Measurements from ENCODE around the gene TSPAN9.

Gene TSPAN9

GRCh38 chr12:3303410-3304136, 226.4 kb downstream of the TSPAN9 start:
- TF ChIP-seq CTCF (IDR thresholded peaks at IDR 0.05; ENCODE audit: borderline replicate concordance, insufficient read depth, low read depth, low read length) = no peak
- no peak overlapping the region for H3K4me3 ChIP-seq (ENCODE audit: low read depth, low read length)

GRCh38 chr12:3304436-3305165, 227.4 kb downstream of the TSPAN9 start:
- TF ChIP-seq CTCF (IDR thresholded peaks at IDR 0.05; ENCODE audit: borderline replicate concordance, insufficient read depth, low read depth, low read length) = no peak

GRCh38 chr12:3305464-3305863, 228.3 kb downstream of the TSPAN9 start:
- H3K4me3 ChIP-seq (ENCODE audit: low read depth, low read length) = no peak overlapping the region
- TF ChIP-seq CTCF (IDR thresholded peaks at IDR 0.05; ENCODE audit: borderline replicate concordance, insufficient read depth, low read depth, low read length) = no peak

More at GRCh38 chr12:3304436-3305165, 227.4 kb downstream of the TSPAN9 start:
- H3K4me3 ChIP-seq (ENCODE audit: low read depth, low read length) = no peak overlapping the region

GRCh38 chr12:3305904-3306619, 228.9 kb downstream of the TSPAN9 start:
- H3K4me3 ChIP-seq (ENCODE audit: low read depth, low read length) = no peak overlapping the region
- TF ChIP-seq CTCF (IDR thresholded peaks at IDR 0.05; ENCODE audit: borderline replicate concordance, insufficient read depth, low read depth, low read length) = no peak

GRCh38 chr12:3307389-3307788, 230.2 kb downstream of the TSPAN9 start:
- no peak for TF ChIP-seq CTCF (IDR thresholded peaks at IDR 0.05; ENCODE audit: borderline replicate concordance, insufficient read depth, low read depth, low read length)
- H3K4me3 ChIP-seq (ENCODE audit: low read depth, low read length) = no peak overlapping the region

GRCh38 chr12:3308063-3308462, 230.9 kb downstream of the TSPAN9 start:
- no peak for TF ChIP-seq CTCF (IDR thresholded peaks at IDR 0.05; ENCODE audit: borderline replicate concordance, insufficient read depth, low read depth, low read length)
- no peak overlapping the region for H3K4me3 ChIP-seq (ENCODE audit: low read depth, low read length)
